HL-60 (cell line): ENCODE data around the gene OSGEPL1.

Experiments used
- CTCF ChIP-seq: IDR thresholded peaks from one replicate; pipeline ENCODE4 v1.5.1; 2011; ENCODE audit warnings: low read length, control low read depth, inconsistent platforms; ENCODE audit not compliant: insufficient read depth
- POLR2AphosphoS5 ChIP-seq: IDR thresholded peaks from 2 replicates; pipeline ENCODE4 v1.6.1; 2012; ENCODE audit warnings: low read depth

GRCh38 chr2:189783451-189783926, 20.9 kb upstream of the OSGEPL1 start:
- TF ChIP-seq CTCF = no peak
- TF ChIP-seq POLR2AphosphoS5 = no peak
